Upper lobe of left lung (tissue), 4 donors: Measurements from ENCODE around the gene MADD.

Source experiments
- POLR2AphosphoS5 ChIP-seq, 2 donors: sonication (generic); formaldehyde crosslinking; IDR thresholded peaks; one replicate each; pipeline ENCODE4 v1.5.1; 2017; ENCODE audit warnings: antibody characterized with exemption in 2 of 2
- TF ChIP-seq, protein P1 (sequence below), 6 experiments: fragments of 450-650 bp in 4 of 6; fragments of 200-600 bp in 2 of 6; sonication (generic) in 2 of 6; IDR thresholded peaks; one replicate each; pipeline ENCODE4 v1.5.1; 2016 to 2019; ENCODE audit warnings: antibody characterized with exemption in 6 of 6

DNA sequence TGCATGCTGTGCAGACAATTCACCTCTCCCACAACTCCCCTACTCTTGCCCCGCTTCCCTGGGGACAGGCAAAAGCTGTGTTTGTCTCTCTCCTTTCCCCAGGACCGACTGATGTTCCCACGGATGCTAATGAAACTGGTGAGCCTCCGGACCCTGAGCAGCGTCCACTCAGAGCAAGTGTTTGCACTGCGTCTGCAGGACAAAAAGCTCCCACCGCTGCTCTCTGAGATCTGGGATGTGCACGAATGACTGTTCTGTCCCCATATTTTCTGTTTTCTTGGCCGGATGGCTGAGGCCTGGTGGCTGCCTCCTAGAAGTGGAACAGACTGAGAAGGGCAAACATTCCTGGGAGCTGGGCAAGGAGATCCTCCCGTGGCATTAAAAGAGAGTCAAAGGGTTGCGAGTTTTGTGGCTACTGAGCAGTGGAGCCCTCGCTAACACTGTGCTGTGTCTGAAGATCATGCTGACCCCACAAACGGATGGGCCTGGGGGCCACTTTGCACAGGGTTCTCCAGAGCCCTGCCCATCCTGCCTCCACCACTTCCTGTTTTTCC lies 1.4 kb upstream of the MADD start:
- TF ChIP-seq, protein P1, sequence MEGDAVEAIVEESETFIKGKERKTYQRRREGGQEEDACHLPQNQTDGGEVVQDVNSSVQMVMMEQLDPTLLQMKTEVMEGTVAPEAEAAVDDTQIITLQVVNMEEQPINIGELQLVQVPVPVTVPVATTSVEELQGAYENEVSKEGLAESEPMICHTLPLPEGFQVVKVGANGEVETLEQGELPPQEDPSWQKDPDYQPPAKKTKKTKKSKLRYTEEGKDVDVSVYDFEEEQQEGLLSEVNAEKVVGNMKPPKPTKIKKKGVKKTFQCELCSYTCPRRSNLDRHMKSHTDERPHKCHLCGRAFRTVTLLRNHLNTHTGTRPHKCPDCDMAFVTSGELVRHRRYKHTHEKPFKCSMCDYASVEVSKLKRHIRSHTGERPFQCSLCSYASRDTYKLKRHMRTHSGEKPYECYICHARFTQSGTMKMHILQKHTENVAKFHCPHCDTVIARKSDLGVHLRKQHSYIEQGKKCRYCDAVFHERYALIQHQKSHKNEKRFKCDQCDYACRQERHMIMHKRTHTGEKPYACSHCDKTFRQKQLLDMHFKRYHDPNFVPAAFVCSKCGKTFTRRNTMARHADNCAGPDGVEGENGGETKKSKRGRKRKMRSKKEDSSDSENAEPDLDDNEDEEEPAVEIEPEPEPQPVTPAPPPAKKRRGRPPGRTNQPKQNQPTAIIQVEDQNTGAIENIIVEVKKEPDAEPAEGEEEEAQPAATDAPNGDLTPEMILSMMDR (IDR thresholded peaks at IDR 0.05), result no peak
- TF ChIP-seq POLR2AphosphoS5 (IDR thresholded peaks at IDR 0.05), result no peak
